Activated naive CD4-positive, alpha-beta T cell treated with anti-CD3 and anti-CD28 coated beads for 36 hours (primary cell): Measurements from ENCODE around the gene GXYLT1. TPM values are rescaled to one million over a fixed set of nuclear protein-coding genes. Genes with fewer than 3 reads are reported as not detected.
"Not testable (repeated sequence)": the region's sequence is repeated elsewhere in the genome, so short reads cannot be mapped to it uniquely, and the experiment has no call there.

ENCODE experiments used
- CTCF ChIA-PET: fragments of 350-600 bp; sonication (Branson Sonifier 250); formaldehyde crosslinking; loops from one replicate; lab custom pipeline; 2021; ENCODE audit warnings: antibody characterized with exemption; lab: Charles Lee
- DNase-seq: peaks from one replicate; pipeline ENCODE4 v3.0.0-alpha.2; 2020
- H3K27ac Mint-ChIP-seq: one replicate; pipeline ENCODE4 v1.8.0; 2021; ENCODE audit warnings: mild to moderate bottlenecking, mixed read lengths
- H3K27me3 Mint-ChIP-seq: one replicate; pipeline ENCODE4 v1.8.0; 2021; ENCODE audit warnings: low read depth, mixed read lengths
- H3K36me3 Mint-ChIP-seq: one replicate; pipeline ENCODE4 v1.8.0; 2021; ENCODE audit warnings: low read depth, mixed read lengths
- H3K4me1 Mint-ChIP-seq: one replicate; pipeline ENCODE4 v1.8.0; 2021; ENCODE audit warnings: low read depth, mixed read lengths
- H3K4me3 Mint-ChIP-seq: one replicate; pipeline ENCODE4 v1.8.0; 2021; ENCODE audit warnings: mild to moderate bottlenecking, moderate library complexity, mixed read lengths
- H3K9me3 Mint-ChIP-seq: one replicate; pipeline ENCODE4 v1.8.0; 2021; ENCODE audit warnings: mixed read lengths
- intact Hi-C: fragments of 100-400 bp; cut with micrococcal nuclease; formaldehyde crosslinking; loops from one replicate; pipeline ENCODE4 v1.15.1; 2023
- total RNA-seq, 2 experiments: library from RNA; stranded (reverse); gene quantifications; one replicate each; pipeline ENCODE4 v1.2.3, GENCODE V29; 2021

The GXYLT1 gene
- total RNA-seq, 2 experiments from 2014 or later = 4.6 to 5.1 TPM

GRCh38 chr12:42086031-42086430 lies 58.6 kb downstream of the GXYLT1 start:
- Mint-ChIP-seq H3K4me1 (no peaks in the 10 kb centered on the region), H3K27me3 (no peaks in the 10 kb centered on the region), H3K27ac (no peak overlapping the region), H3K36me3 (peaks cover 19% of the 10 kb centered on the region), H3K9me3 (no peaks in the 10 kb centered on the region), H3K4me3 (no peak overlapping the region)
- CTCF ChIA-PET = interaction anchor here (1.8 kb wide), 2 partner anchors 62 to 286 kb away, joined by 4 to 6 read pairs; no protein-coding TSS in a partner anchor
- intact Hi-C loops = no loop called here
- DNase-seq = no peak

GRCh38 chr12:42085594-42085993 lies 59.1 kb downstream of the GXYLT1 start:
- CTCF ChIA-PET = interaction anchor here (1.8 kb wide), 2 partner anchors 62 to 286 kb away, joined by 4 to 6 read pairs; no protein-coding TSS in a partner anchor
- Mint-ChIP-seq H3K27me3 (no peaks in the 10 kb centered on the region), H3K9me3 (no peaks in the 10 kb centered on the region), H3K27ac (no peak overlapping the region), H3K36me3 (peaks cover 19% of the 10 kb centered on the region), H3K4me3 (no peak overlapping the region), H3K4me1 (no peaks in the 10 kb centered on the region)
- DNase-seq = no peak
- intact Hi-C loops = no loop called here

GRCh38 chr12:42084522-42084921 lies 60.2 kb downstream of the GXYLT1 start:
- Mint-ChIP-seq H3K36me3 (peaks cover 17% of the 10 kb centered on the region), H3K4me1 (no peaks in the 10 kb centered on the region), H3K27ac (no peak overlapping the region), H3K9me3 (no peaks in the 10 kb centered on the region), H3K4me3 (no peak overlapping the region), H3K27me3 (no peaks in the 10 kb centered on the region)
- no peak for DNase-seq
- CTCF ChIA-PET = no interaction called here
- intact Hi-C loops = no loop called here

DNA sequence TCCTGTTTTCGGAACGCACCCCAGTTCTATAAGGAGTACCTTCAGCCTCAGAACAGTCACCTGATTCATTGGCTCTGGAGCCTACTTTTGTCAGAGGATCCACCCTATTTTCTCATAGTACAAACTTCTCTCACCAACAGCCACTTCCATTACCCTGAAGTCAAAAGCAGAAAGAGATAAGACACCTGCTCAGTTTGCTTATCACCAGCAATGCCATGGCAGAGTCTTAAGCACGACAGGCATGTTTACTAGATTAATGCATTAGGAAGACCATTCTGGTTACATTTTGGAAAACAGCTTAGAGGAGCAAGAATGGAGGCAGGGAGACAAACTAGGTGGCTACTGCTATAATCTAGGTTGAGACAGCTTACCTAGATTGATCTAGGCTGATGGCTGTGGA lies 67.7 kb downstream of the GXYLT1 start:
- DNase-seq = no peak
- Mint-ChIP-seq H3K36me3 (peaks cover 1% of the 10 kb centered on the region), H3K4me1 (no peaks in the 10 kb centered on the region), H3K9me3 (no peaks in the 10 kb centered on the region), H3K27ac (no peak overlapping the region), H3K27me3 (no peaks in the 10 kb centered on the region), H3K4me3 (no peak overlapping the region)
- CTCF ChIA-PET = no interaction called here
- intact Hi-C loops = no loop called here

- Mint-ChIP-seq H3K36me3 (no peaks in the 10 kb centered on the region), H3K27ac (no peak overlapping the region), H3K4me3 (no peak overlapping the region), H3K9me3 (peaks cover 2% of the 10 kb centered on the region), H3K4me1 (no peaks in the 10 kb centered on the region), H3K27me3 (no peaks in the 10 kb centered on the region)
- CTCF ChIA-PET = no interaction called here
- no peak for DNase-seq
- intact Hi-C loops = no loop called here
Measured at GRCh38 chr12:42070036-42070435, 74.6 kb downstream of the GXYLT1 start.

DNA sequence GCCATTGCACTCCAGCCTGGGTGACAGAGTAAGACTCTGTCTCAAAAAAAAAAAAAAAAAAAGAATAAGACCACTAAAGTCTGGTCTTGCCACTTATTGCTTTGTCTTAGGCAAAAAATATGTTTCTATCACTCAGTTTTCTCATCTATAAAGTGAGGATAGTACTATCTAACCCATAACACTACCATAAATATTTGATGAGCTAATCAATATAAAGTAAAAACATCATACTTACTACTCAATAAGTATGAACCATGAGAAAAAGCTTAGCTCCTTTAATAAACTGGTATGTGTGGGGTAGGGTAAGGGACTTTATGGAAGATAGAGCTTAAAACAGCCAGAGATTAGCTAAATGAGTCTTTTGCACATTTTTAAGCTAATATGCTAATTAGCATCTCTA lies 85.5 kb downstream of the GXYLT1 start:
- Mint-ChIP-seq H3K4me3 (no peak overlapping the region), H3K4me1 (no peaks in the 10 kb centered on the region), H3K27ac (no peak overlapping the region), H3K36me3 (no peaks in the 10 kb centered on the region), H3K9me3 (peaks cover 3% of the 10 kb centered on the region), H3K27me3 (peaks cover 17% of the 10 kb centered on the region)
- intact Hi-C loops = no loop called here
- CTCF ChIA-PET = interaction anchor here (0.6 to 1.5 kb wide), 3 partner anchors 35 to 313 kb away, joined by 4 read pairs; no protein-coding TSS in a partner anchor
- DNase-seq = no peak

- peaks cover 17% of the 10 kb centered on the region for H3K27me3 Mint-ChIP-seq
Measured at GRCh38 chr12:42056130-42056529, 88.5 kb downstream of the GXYLT1 start.

DNA sequence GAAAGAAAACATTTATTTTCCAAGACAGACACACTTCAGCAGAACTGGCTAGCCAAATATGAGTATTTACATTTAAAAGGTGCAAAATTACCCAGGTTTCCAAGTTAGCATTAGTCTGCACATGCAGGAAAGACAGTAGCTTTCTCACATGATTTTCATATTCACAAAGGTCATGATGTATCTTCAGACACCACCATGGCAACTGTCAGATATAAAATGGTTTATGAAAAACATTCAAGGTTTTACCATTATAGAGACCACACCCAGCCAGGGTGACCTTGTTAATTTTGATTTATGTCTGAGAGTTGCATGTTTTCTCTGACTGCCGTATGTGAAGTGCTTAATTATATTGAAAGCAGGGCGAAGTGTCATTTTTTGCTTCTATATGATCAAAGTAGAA lies 91.2 kb downstream of the GXYLT1 start:
- no peak overlapping the region for H3K27ac Mint-ChIP-seq
- intact Hi-C loops = no loop called here
- no peaks in the 10 kb centered on the region for H3K36me3 Mint-ChIP-seq
- H3K4me3 Mint-ChIP-seq = no peak overlapping the region
- peaks cover 4% of the 10 kb centered on the region for H3K9me3 Mint-ChIP-seq
- no peak for DNase-seq
- CTCF ChIA-PET = no interaction called here
- H3K27me3 Mint-ChIP-seq = peaks cover 19% of the 10 kb centered on the region
- no peaks in the 10 kb centered on the region for H3K4me1 Mint-ChIP-seq

More at GRCh38 chr12:42056130-42056529, 88.5 kb downstream of the GXYLT1 start:
- no peak for DNase-seq
- Mint-ChIP-seq H3K9me3 (peaks cover 2% of the 10 kb centered on the region), H3K4me1 (no peaks in the 10 kb centered on the region), H3K4me3 (no peak overlapping the region), H3K36me3 (no peaks in the 10 kb centered on the region), H3K27ac (no peak overlapping the region)
- intact Hi-C loops = no loop called here
- CTCF ChIA-PET = interaction anchor here (1.6 kb wide), 1 partner anchor 32 kb away, joined by 6 read pairs; no protein-coding TSS in a partner anchor

DNA sequence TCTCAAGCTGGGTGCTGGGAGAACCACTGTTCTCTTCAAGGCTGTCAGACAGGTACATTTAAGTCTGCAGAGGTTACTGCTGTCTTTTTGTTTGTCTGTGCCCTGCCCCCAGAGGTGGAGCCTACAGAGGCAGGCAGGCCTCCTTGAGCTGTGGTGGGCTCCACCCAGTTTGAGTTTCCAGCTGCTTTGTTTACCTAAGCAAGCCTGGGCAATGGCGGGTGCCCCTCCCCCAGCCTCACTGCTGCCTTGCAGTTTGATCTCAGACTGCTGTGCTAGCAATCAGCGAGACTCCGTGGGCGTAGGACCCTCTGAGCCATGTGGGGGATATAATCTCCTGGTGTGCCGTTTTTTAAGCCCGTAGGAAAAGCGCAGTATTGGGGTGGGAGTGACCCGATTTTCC lies 95.7 kb downstream of the GXYLT1 start:
- H3K4me3 Mint-ChIP-seq, DNase-seq, H3K27me3 Mint-ChIP-seq, intact Hi-C loops, H3K36me3 Mint-ChIP-seq, H3K27ac Mint-ChIP-seq, H3K4me1 Mint-ChIP-seq, CTCF ChIA-PET: not testable (repeated sequence)
- peaks cover 13% of the 10 kb centered on the region for H3K9me3 Mint-ChIP-seq

DNA sequence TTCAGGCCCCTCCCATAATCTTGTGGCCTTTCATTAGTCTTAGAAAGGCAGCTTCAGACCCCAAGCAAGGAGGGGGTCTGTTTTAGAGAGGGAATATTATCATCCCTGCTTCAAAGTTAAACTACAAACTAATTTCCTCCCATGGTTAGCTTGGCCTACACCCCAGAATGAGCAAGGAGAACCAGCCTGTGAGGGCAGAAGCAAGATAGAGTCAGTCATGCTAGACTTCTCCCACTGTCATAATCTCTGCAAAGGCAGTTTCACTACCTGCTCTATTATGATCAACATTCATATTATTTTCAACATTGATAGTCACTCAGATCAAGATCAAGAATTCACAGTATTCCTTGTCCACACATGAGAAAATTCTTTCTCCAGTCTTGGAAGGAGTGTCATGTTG lies 105.1 kb downstream of the GXYLT1 start:
- Mint-ChIP-seq H3K27me3 (peaks cover 7% of the 10 kb centered on the region), H3K27ac (no peak overlapping the region), H3K4me1 (no peaks in the 10 kb centered on the region), H3K36me3 (no peaks in the 10 kb centered on the region), H3K4me3 (no peak overlapping the region), H3K9me3 (no peaks in the 10 kb centered on the region)
- DNase-seq = no peak
- CTCF ChIA-PET = no interaction called here
- intact Hi-C loops = no loop called here

GRCh38 chr12:42039176-42039575 lies 105.5 kb downstream of the GXYLT1 start:
- Mint-ChIP-seq H3K27me3 (peaks cover 7% of the 10 kb centered on the region), H3K4me3 (no peak overlapping the region), H3K36me3 (no peaks in the 10 kb centered on the region), H3K9me3 (no peaks in the 10 kb centered on the region), H3K4me1 (no peaks in the 10 kb centered on the region), H3K27ac (no peak overlapping the region)
- DNase-seq = no peak
- CTCF ChIA-PET = no interaction called here
- intact Hi-C loops = no loop called here

DNA sequence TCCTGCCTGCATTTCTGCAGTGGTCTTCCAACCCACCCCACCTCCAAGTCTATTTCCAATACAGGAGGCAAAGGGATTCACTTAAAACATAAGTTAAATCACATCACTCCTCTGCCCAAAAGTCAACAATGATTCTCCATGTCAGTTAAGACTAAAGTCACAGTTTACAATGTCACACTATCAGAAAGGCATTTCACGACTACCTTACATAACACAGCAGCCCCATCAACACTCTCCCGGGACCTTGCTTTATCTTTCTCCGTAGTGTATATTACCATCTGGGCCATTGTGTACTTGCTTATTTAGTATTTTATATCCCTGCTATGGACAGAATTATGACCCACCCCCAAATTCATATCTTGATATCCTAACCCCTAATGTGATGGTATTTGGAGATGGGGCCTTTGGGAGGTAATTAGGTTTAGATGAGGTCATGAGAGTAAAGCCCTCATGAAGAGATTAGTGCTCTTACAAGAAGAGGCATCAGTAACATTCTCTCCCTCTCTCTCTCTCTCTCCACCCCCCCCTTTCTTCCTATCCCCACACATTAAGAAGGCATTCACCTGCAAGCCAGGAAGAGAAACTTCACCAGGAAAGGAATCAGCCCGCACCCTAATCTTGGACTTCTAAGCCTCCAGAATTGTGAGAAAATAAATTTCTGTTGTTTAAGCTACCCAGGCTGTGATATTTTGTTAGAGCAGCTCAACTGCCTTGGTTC lies 112.7 kb downstream of the GXYLT1 start:
- DNase-seq = no peak
- Mint-ChIP-seq H3K4me3 (no peak overlapping the region), H3K36me3 (no peaks in the 10 kb centered on the region), H3K9me3 (no peaks in the 10 kb centered on the region), H3K4me1 (no peaks in the 10 kb centered on the region), H3K27ac (no peak overlapping the region), H3K27me3 (peaks cover 2% of the 10 kb centered on the region)
- CTCF ChIA-PET = interaction anchor here (0.7 to 0.8 kb wide), 3 partner anchors 8 to 30 kb away, joined by 4 to 5 read pairs (median 4); no protein-coding TSS in a partner anchor
- intact Hi-C loops = no loop called here
